ENCODE data around the gene DRAXIN. TPM values are rescaled to one million over a fixed set of nuclear protein-coding genes. Genes with fewer than 3 reads are reported as not detected.

The DRAXIN gene
- total RNA-seq, 2 donors from 2014 or later, result 0.06 TPM; not detected in 1

DNA sequence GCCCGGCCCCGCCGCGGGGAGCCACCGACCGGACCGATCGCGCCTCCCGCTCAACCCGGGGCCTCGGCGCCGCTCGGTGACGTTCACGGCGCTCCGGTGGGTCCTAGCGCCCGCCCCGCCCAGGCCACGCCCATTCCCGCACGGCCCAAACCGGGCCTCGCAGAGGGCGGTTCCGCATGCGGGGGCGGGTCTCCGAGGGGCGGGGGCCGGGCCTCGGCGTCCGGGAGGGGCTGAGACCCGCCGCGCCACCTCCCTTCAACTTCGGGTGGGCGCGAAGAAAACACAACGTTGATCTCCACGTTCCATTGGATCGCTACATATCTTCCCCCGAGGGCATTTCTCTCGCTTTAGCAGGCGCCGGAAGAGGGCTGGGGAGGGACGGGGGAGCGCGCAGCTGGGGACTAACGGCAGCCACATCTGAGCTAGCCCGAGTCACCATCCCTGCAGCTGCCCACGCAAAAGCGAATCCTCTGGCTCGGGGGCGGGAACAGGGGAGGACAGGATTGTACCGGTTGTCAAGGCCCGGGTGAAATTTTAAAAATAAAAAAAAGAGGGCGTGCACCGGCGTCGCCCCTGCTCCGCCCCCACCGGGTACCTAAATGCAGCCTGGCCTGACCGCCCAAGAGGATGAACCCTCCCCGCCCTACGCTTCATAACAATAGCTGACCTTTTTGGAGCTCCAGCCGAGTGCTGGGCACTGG, 10.3 kb upstream of the DRAXIN start, which contains the start of gene MAD2L2:
TSS of gene MAD2L2 (minus strand) at position 78 of the 701 bp plus-strand sequence. CDS start 547 bp downstream, outside the sequence.
- intact Hi-C loops (cut with DNase I), result no loop called here
- peak; percentile 98 to 99 for ATAC-seq
- peak; percentile 91 for DNase-seq

DNA sequence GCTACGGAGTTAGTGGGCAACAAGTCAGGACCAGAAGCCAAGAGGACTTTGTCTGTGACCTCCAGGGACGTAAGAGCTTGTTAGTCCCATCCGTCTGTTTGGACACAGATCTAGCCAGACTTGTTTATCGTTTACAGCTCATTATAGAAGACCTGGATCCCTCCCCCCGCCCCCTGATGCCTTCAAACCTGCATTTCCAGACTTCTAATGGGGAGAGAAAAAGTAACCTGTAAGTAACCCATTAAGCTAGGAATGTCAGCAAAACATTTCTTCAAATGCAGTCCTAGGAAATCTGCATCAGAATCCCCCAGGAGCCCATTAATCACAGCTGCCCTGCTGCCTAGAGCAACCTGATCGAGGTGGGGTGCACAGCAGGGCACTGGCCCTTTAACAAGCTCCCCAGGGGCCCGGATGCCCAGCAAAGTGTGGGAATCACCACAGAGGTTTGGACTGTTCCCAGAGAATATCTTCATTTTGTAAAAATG, 9.2 kb upstream of the DRAXIN start:
- ATAC-seq (no peak), DNase-seq (no peak)
- intact Hi-C loops (cut with DNase I), result no loop called here

DNA sequence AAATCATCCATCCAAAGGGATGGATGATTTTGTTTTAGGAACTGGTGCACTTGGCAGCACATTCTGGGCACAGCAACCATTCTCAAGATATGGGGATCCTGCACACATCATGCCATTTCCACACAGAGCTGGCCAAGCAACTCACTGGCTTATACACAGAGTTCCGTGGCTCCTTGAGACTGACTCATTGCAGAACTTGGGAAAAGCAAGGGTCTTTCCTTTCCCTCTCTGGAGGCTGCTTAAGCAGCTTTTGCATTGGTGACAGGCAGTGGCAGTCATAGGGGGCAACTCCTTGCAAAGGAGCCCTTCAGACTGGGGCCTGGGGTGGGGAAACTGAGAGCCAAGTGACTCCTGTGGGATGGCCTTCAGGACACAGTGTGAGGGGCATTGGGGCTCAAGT, 8.7 kb upstream of the DRAXIN start:
- intact Hi-C loops (cut with DNase I), result no loop called here
- no peak for DNase-seq
- ATAC-seq, result no peak

DNA sequence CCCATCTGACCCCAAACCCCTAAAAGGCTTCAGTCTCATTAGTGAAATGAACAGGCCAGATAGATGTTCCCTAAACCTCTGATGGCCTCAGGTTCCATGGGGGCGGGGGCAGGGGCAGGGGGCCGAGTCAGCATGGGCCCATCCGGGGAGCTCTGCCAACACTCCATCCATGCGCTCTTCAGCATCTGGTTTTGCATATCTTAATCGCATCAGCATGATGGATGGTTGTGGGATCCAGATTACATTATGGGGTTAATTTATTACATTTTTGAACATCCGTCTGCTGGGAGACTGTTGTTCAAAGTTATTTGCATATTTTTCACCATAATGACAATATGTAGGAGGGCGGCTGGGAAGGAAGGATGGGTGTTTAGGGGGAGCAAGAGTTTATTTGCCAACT, 7.4 kb upstream of the DRAXIN start:
- no peak for ATAC-seq
- DNase-seq, result no peak
- intact Hi-C loops (cut with DNase I), result no loop called here

DNA sequence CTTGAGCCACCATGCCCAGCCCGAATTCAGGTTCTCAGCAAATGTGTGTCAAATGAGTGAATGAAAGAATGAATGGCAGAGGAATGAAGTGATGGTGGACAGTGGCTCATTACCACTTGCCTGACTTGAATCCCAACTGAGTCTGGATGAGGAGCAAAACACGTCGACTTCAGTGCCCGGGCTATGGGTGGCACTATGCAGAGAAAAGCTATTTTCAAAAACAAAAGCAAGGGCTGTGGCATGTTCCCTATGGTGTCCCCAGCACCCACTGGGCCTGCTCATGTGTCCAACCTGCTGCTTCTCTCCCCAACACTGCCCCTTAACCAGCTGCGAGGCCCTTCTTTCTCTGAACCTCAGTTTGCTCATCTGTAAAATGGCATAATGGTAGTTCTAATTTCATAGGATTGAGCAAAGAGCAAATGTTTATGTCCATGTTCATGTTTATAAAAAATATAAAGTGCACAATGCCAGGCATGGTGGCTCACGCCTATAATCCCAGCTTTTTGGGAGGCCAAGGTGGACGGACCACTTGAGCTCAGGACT, 6.2 kb upstream of the DRAXIN start:
- DNase-seq (no peak), ATAC-seq (no peak)
- intact Hi-C loops (cut with DNase I), result no loop called here

DNA sequence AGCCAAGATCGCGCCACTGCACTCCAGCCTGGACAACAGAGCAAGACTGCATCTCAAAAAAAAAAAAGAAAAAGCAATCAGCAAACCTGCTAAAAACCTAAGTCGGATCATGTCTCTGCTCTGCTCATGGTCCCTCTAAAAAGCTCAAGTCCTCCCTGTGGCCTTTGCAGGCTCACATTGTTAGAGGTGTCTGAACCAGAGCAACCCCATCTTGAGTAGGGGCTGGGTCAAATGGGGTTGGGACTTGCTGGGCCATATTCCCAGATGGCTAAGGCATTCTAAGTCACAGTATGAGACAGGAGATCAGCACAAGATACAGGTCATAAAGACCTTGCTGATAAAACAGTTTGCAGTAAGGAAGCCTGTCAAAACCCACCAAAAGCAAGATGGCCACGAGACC, 3.0 kb upstream of the DRAXIN start:
- ATAC-seq, result no peak
- DNase-seq, result no peak
- intact Hi-C loops (cut with DNase I), result no loop called here

DNA sequence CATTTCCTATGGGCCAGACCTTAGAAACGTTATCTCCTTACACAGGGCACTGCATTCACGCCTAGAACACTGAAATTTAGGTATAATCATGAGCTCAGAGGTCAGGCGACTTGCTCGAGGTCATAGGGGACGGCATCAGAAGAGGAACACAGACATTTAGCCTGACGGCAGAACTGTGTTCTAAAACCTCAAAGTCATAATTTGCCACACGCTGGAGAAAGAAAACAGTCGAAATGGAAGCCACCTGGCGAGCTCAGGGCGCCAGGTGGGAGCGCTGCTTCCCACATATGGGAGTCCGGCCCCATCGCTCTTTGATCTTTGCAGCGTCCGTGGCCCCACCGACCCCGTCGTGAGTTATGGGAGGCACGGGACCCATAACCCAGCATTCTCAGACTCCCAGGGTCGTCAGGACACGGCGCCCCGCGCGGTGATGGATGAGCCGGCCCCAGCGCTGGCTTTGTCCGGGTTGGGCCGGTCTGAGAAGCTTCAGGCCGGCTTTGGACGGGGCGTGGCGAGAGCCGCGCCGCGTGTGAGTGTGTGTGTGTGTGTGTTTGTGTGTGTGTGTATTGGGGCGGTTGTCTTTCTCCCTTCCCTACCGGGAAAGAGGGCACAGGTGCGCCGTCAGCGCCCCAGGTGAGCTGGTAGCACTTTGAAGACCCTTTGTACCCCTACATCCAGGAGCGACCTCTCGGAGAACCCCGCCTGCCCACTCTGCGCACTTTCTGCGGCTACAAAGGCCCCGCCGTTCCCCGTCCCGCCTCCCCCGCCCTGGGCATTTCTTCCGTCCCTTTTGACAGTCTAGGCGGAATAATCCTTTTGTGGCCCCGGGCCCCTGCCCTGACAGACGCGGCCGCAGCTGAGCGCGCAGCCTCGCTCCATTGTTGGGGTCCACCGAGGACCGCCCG, 861 bp upstream of the DRAXIN start:
- ATAC-seq, result no peak
- intact Hi-C loops (cut with DNase I), result no loop called here

DNA sequence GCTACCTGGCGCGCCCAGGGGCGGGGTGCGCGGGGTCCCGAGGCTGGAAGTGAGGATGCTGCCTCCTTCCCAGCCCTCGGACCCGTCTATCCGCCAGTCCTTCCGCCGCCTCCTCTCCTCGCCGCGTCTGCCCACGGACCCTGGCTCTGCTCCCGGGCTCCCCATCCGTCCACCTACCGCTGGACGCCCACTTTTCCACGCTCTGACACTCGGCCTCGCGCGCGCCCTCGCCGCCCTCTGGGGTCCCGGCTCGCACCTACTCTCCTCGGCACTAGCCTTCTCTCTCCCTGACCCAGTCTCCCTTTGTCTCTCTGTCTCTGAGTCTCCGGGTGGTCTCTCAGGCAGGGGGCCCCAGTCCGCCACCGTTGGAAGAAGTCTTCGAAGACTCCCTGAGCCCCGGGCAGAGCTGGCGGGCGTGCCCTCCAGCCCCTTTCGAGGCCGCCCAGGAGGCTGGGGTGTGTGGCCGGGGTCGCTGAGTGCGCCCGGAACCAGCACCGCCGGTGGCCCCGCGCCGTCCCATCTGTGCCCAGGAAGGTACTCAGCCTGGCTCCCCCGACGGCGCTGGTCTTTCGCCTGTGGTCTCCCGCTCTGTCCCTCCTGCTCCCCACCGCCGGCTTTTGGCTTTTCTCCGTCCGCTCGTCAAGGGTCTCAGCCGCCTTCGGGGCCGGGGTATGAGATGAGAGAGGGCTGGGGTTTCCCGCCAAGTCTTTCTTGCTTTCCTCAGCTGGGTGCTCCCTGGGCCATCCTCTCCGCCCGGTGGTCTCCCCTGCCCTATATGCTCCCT, 610 bp downstream of the DRAXIN start:
- intact Hi-C loops (cut with DNase I), result no loop called here
- ATAC-seq (no peak), DNase-seq (no peak)

More for the DNA sequence above, 861 bp upstream of the DRAXIN start:
- no peak for DNase-seq

DNA sequence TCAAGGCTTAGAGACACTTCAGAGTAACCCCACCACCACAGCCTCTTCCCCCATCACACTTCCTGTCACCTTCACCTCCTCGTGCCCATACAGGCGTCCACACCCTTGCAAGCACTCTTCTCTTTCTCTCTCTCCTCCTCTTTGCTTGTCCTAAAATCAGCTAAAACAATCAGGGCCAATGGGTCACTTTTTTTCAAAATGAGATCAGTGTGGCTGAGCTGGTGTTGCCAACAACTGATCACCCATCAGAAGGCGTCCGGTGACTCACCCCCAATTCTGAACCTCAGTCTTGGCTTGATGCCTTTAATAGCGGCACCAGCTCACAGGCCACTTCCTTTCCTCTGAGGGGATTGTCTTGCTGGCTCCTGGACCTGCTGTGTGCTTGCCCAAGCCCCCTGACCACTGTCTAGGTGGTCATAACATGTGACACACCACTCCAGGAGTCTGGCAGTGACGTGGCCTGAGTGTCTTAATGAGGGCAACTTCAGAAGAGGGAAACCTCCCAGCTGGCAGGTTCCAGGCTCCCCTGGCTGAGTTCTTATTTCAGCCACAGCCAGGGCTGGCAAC, 1.6 kb downstream of the DRAXIN start:
- intact Hi-C loops (cut with DNase I), result no loop called here

DNA sequence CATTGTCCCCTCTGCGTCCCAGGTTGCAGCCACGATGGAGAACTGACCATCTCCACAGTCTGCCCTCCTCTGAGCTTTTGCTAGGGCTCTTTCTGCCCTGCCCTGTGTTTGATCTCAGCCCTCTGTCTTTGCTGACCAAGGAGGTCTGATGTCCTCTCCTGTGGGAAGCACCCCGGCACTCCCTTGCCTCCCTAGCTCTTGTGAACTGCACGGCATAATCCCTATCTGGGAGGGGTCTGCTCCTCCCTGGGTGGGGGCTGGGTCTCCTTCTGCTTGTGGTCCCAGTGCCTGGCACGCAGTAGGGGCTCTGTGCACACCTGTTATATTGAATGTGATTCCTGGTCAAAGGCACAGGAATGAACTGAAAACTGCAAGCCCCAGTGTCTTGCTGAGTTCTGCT, 2.4 kb downstream of the DRAXIN start:
- ATAC-seq, result no peak
- intact Hi-C loops (cut with DNase I), result no loop called here
- DNase-seq, result no peak

More for the DNA sequence above, 1.6 kb downstream of the DRAXIN start:
- ATAC-seq (peak; percentile 48 to 62), DNase-seq (no peak)

DNA sequence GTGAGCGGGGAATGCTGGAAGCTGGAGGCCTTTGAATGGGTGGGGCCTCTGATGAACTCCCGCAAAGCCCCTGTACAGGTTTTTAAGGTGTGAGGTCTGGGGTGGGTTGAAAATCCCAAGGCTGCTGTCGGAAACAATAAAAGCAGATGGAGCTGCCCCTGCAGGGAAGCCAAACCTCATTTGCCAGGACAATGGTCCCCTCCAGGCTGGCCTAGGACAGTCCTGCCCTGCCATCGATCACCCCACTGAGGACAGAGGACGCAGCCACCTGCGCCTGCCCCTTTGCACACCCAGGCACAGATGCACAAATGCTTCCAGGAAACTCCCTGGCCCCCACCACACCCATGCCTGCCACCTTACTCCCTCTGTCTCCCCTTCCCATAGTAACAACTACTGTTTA, 4.4 kb downstream of the DRAXIN start:
- no peak for DNase-seq
- intact Hi-C loops (cut with DNase I), result no loop called here
- no peak for ATAC-seq

DNA sequence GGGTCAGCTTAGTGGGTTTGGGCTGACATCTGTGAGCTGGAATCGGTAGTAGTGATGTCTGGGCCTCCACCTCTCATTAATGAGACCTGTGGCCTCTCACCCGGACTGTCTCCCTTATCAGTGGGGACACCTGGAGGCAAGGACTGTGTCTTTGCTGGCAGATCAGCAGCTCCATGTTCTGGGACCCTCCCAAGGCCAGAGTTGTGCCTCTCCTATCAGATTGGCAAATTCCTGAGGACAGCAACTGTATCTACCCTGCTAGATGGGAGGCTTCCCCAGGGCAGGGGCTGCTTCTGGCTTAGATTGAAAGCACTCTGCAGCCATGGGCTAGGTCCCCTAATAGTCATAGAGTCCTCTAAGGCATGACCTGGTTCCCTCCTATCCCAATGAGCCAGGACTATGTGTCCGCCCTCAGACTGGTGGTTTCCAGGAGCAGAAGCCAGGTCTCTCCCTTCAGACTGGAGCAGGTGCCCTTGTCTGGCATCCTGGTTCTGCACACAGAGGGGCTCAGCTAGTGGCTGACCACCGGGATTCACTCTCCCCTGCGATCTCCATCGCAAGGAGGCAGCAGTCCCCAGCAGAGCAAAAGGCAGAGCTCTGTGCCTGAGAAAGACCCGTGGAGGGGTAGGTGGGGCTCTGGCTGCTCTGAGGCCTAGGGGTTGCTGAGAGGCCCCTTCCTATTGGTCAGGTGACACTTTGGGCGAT, 5.8 kb downstream of the DRAXIN start:
- DNase-seq (no peak), ATAC-seq (no peak)
- intact Hi-C loops (cut with DNase I), result no loop called here

DNA sequence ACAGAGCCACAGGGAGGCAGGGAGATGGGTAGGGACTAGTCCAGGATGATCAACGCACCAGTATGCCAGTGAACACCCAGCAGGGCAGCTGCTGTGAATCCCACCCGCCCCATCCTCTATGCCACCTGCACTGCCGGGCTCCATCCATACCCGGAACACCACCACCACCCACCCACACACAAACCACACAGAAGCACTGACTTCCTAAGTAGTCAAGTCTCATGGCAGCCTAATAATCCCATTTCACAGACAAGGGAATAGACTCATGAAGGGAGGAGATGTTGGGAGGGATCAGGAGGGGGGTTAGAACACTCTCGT, 6.3 kb downstream of the DRAXIN start:
- intact Hi-C loops (cut with DNase I), result no loop called here
- ATAC-seq, result no peak
- no peak for DNase-seq

DNA sequence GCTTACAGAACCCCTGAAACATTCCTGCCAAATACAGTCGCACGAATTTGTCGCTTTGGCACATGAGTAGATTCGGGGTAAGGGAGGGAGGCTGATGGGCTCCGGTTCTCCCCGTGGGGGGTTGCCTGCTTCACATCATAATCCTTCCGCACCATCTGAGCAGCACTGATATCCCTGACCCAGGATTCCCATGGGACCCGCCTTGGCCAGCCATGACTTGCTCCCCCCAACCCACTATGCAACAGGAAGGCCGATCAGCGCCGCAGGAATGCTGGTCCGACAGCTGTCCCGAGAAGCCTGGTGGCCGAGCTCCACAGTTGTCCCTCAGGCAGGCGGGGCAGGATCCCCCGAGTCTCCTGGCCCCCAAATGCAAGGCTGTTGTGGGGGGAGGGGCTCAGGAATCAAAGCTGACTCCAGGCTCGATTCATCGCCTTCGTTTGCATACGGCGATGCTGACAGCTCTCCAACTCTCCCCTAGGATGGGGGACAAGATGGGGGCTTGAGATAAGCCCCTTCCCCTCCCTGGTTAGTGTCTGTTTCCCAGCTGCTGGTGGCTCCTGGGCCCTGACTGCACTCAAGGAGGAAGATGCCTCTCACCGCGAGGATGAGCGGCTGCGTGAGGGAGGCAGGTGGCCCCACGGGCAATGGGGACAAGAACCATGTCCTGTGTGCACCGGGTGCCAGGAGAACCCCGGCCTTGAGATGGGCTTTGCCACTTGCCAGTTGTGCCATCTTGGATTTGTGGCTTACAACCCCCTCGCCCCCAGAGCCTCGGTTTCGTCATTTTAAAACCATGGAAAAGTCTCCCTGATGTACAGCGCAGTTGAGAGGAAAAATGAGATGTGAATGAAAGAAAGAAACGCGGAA, 9.3 kb downstream of the DRAXIN start:
- no peak for ATAC-seq
- no peak for DNase-seq
- intact Hi-C loops (cut with DNase I), result no loop called here

DNA sequence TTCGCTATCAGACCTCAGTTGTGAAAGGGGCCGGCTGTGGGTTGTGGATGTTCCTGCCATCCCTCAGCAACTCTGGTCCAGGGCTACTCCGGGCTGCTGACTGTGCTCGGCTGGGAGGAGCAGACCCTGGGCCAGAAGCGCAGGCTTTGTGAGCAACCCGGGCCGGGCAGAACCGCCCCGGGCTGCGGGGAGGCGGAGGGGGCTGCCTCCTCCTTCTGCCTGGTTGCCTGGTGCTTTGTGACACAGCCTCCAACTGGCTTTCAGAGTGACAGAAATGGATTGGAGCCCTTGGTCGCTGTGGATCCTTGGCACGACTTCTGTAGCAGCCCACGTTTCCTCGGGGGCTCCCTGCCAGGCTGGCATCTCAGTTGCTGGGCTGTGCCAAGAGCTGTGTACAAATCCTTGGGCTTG, 10.0 kb downstream of the DRAXIN start:
- DNase-seq, result no peak

DNA sequence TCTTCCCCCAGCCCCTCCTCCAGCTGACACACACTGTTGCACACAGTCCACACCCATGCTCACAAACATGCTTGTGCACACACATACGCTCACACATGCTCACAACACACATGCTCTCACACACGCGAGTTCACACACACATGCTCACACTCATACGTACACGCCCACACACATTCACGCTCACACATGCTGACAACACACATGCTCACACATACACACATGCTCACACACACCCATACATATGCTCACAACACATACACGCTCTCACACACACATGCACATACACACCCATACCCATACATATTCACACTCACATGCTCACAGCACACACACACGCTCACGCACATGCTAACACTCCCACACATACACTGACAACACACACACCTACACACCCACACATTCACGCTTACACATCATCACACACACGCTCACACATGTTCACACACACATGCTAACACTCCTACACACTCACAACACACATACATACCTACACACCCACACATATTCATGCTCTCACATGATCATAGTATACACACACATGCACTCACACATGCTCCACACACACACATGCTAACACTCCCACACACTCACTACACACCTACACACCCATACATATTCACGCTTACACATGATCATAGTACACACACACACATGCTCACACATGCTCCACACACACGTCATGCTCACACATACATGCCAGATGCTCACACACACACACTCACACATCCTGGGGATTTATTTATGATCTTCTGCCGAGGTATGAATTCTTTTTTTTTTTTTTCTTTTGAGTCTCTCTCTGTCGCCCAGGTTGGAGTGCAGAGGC, 10.7 kb downstream of the DRAXIN start:
- DNase-seq, result no peak
- intact Hi-C loops (cut with DNase I), result no loop called here
- ATAC-seq, result no peak

More for the DNA sequence above, 10.0 kb downstream of the DRAXIN start:
- intact Hi-C loops (cut with DNase I), result no loop called here
- peak; percentile 50 to 57 for ATAC-seq

Data from left cardiac atrium (tissue), 4 donors.